ENCODE data around the gene LDLRAD3.

LDLRAD3 gene

DNA sequence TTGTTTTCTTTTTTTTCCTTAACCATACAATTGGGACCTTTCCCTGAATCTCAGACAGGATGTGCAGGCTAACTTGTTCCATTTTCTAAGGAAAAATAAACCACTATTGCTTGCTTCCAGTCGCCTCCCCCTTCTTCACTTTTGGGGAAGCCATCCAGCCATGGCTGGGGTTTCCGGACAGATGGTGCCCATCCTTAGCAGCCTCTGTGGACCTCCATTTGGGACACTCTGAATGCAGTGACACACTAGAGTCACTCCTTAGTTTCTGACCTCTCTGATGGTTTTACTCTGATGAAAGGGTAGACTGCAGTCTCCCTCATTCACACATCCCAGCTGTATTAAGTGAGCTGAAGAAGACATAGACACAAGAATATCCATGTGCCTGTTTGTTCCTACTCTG, 198.1 kb downstream of the LDLRAD3 start:
- DNase-seq: no peak

DNA sequence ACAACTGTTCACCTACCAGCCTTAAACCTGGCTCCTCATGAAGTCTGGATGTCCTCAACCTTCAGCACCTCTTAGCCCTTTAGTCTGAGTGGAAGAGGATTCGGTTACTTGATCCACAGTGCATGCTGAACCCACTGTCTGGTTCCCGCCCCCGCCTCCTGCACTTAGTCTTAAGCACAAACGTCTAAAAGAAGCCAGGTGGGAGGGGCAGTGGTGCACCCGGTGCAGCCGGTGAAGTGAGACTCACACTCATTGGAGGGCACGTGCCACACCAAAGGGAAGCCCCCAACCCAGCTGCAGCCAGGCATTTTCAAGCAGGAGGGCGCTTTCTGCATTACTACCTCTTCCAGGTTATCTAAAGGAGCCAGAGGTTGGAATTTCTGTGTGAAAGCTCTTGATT, 198.6 kb downstream of the LDLRAD3 start:
- DNase-seq: no peak

DNA sequence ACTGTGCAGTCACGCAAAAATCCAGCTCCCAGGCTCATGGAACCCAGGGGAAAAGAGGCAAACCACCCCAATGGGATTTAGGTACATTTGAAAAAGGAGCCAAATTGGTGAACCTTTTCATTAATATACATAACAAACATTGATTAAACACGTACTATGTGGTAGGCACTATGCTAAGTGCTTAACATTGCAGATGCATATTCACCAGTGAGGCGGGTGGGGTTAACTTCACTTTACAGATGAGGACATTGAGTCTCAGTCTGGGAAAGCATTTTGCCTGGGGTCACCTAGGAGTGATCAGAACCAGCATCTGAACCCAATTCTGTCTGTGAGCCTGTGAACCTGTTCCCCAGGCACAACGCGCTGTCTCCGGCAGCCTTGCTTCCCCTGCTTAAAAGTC, 199.0 kb downstream of the LDLRAD3 start:
- no peak for DNase-seq

DNA sequence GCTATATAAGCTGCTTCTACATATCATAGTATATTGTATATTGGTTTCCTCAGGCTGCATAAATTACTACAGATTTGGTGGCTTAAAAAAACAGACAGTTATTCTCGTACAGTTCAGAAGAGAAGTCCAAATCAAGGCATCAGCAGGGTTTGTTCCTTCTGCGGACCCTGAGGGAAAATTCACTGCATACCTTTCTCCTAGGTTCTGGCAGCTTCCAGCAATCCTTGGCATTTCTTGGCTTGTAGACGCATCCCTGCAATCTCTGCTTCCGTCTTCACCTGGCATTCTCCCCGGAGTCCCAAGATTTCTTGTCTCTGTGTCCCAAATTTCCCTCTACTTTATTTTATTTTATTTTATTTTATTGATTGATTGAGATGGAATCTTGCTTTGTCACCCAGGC, 202.6 kb downstream of the LDLRAD3 start:
- DNase-seq: no peak

DNA sequence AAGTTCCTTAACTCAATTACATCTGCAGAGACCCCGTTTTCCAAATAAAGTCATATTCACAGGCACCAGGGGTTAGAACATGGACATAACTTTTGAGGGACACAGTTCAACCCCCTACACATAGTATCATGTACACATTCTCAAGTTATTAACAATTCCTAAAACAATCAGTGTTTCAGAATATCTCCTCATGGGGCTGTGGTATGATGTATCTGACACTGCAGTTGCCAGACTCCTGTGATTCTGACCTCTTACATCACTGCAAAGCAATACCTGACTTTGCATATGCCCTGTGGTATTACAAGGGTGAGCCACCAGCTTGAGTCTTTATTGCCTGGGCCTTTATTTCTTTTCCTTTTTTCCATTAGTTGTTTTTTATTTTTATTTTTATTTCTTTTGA, 203.6 kb downstream of the LDLRAD3 start:
- no peak for DNase-seq

DNA sequence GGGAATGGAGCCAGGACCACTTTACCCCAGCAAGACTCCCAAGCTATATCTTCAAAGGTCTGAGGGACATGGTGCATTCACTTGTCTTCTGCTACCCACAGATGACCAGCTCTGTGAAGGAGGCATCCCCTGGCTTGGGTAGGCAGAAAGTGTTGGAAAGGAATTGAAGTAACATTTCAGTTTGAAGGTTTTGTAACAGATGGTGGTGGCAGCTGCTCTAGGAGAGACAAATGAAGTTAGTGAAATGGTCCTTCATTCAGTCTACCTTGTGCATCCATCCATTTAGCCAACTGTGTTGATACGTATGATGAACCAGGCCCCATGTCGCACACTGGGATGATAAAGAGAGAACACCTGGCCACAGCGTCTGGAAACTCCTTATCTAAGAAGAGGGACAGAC, 204.8 kb downstream of the LDLRAD3 start:
- no peak for DNase-seq

DNA sequence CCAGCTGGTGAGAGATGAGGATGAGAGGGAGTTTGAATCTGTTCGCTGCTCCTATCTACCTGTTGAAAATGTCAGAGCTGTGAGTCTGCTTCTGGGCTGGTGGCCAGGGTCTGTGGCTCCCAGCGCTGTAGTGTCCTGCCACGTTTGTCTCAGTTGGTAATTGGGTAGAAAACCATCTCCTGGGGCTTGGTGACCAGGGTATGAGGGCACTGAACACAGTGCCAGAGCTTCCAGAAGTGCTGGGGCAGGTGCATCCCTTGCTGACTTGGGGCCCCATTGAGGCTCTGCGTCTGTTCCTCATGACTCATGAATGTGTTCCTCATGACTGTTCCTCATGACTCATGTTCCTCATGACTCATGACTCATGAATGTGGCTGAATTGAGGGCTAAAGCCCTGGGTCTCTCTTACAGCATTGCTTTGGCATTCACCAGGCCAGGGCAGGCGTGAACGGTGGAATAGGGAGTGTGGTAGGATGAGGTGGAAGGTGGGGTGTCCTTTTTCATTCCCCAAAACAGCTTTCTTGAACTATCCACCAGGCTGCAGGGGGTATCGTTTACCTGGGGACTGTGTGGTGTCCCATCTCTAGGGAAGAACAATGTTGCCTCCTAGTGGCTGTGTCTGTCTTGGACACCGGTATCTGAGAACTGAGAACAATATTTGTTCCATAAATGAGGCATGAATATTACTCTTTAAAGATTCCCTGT, 205.8 kb downstream of the LDLRAD3 start:
- DNase-seq: peak; percentile 94

DNA sequence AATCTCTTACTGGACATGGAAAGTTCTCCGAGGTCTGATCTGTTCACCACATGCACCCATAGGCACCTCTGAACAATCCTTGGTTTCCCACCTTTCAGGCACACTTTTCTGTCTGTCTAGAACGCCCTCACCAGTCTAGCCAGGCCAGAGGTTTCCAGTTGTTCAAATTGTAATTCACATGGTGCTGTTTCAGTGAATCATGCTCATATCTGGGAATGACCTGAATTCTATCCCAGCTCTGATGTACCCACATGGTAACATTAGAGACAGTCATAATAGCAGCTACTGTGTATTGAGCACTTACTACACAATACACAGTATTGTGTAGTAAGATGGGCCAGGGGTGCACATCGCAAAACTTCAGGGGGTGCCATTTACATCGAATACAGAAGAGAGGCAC, 207.1 kb downstream of the LDLRAD3 start:
- DNase-seq: no peak

DNA sequence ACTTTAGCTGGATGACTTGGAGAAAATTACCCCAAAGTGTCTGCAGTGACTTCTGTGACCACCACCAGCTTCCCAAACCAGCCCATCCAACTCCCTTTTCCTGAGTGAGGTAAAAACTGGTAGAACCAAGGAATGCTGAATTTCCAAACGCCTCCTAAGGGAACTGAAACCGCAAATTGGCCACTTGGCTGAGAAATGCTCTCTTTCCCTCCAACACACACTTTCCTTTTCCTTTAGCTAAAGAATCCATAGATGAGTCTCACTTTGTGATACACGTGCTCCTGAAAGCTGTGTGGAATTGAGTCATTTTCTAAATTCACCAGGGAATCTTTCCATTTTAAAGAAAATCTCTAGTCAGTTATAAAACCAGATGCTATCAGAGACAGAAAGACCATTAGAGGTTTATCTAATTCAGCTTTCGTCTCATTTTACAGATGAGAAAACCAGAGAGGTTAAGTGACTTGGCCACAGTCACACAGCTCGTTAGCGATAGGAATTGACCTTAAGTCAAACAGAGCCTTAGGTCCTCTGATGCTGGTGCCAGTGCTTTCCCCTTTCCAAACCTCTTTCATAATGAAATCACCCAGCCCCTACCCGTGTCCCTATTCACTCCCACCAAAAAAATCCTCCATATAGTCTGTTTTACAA, 208.2 kb downstream of the LDLRAD3 start:
- DNase-seq: no peak

DNA sequence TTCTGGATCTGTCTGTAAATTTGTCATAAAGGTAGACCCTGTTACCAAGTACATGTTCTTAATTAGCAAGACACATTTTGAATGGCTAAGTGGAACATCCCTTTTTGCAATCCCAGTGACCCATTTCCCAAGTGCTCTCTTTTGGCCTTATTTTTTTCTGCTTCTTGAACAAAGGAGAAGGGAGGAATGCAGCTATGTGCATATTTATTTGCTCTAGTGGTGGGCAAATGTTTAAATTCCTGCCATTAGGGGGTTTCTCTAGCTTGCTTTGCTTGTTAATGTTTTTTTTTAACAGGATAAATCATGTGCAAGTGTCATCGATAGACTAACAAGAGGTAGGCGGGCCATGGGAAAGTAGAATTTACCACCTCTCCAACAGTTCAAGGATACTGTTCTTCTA, 209.7 kb downstream of the LDLRAD3 start:
- no peak for DNase-seq

DNA sequence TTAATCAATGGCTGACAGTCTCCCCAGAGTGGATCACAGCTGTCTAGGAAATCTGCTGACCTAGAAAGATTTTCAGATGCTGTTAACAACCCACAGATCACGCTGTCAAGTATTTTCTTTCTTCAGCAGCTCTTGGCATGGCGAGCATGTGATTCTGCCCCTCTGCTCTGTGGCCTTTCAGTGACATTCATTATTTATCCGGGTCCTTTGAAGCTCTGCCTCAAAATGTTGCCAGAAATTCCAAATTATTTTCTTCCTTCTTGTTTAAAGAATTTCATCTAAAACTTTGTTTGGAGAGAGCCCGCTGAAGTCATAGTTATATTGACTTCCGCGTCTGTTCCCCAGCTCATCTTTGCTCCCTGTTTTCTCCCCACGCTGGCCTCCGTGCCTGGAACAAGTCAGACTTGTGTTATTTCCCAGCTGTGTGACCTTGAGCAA, 211.3 kb downstream of the LDLRAD3 start:
- DNase-seq: no peak

DNA sequence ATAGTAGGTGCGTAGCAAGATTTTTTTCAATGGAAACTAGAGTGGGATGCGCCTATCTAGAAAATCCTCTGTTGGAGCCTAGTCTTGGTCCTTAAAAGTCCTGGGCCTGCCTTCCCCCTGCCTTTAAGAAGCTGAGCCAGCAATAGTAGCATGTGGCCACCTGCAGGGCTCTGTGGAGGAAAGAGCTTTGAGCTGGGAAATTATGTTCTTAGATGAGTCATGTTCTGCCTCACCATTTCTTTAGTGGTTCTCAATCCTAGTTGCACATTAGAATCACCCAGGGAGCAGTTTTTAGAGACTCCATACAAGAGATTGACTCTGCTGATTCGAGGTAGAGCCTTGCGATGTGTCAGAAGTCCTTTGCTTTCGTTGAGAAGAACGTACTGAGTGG, 211.9 kb downstream of the LDLRAD3 start:
- no peak for DNase-seq

DNA sequence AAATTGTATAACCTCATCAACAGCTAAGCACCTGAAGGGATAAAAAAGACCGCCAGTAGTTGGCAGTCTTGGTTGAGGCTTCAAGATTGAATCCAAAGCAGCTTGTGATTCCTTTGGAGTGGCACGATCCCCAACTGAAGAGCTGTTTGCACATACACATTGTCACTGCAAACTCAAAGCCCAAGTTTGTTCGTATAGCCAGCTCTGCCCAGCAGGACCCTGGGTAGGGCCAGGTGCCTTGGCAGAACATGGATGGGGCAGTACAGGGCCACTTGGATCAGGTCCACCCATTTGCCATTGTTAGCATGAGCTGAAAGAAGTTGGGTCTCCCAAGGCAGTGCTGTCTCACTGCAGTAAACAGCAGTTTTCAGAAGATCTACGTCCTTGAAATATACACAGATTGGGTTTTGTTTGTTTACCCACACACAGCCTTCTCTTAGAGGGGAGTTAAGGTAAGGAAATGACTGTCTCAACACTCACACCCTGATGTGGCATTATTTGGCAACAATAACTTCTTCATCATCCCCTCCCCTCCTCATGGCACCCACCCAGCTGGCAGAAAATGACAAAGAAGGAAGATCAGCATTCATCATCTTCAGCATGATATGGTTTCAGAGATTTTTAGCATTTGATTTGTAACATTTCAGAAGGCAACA, 212.4 kb downstream of the LDLRAD3 start:
- no peak for DNase-seq

DNA sequence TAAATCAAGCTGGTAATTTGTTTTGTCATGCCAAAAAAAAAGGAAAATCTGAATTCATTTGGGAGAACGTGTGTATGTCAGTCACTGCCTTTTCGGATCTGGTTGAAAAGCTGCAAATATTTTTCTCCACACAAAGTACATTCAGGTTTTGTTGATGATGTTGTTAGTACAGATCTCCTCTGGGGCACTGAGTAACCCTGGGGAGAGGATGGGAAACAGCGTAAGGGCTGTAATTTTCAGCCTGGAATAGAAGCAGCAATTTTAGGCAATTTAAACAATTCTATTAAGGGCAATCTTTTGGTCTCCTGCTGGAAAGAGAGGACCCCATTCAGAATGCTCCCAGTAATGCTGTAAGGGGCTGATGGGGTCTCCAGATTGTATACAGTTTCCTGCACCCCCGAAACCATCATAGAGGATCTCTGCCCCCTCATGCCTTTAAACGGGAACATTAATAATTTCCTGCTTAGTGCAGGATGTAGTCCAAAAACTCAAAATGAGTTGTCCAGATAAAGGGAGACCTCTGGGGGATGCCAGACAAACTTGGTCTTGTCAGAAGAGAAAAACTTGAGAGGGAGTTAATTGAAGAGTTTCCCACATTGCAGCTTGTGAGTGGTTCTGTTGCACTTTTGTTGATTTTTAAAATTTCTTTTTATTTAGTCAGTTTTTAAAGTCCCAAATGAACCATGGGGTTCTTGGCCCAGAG, 213.1 kb downstream of the LDLRAD3 start:
- no peak for DNase-seq

DNA sequence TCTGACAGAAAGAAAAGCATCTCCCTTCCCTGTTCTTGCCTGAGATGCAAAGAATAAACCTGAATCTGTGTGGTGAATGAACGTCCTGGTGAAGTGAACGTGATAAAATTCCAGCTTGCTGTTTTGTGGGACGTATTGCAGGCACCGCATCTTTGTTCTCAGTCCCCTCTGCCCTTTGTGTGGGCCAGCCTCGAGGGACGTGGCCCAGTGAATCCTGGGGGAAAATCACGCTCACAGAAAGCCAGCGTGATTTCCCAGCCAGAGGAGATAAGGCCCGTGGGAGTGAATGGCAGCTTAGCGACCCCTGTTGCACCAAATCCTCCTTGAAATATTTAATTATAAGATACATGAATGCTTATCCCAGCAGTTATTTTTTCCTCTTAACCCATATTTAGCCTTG, 216.2 kb downstream of the LDLRAD3 start:
- no peak for DNase-seq

DNA sequence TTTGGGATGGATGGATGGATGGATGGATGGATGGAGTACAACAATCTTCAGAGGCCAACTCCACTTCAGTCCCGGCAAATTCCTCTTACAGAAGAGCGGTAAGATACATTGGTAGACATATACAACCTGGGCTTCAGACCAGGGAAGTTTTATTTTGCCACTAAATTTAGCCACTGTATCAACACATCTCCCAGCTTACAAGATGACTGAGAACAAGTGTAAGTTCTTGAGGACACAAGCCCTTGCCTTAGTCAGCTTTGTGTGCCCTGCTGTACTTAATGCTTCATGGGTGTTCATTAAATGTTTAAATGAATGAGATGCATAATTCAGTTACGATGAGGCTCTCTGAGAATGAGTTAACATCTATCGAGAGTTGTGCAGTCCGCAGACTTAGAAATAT, 217.7 kb downstream of the LDLRAD3 start:
- no peak for DNase-seq

DNA sequence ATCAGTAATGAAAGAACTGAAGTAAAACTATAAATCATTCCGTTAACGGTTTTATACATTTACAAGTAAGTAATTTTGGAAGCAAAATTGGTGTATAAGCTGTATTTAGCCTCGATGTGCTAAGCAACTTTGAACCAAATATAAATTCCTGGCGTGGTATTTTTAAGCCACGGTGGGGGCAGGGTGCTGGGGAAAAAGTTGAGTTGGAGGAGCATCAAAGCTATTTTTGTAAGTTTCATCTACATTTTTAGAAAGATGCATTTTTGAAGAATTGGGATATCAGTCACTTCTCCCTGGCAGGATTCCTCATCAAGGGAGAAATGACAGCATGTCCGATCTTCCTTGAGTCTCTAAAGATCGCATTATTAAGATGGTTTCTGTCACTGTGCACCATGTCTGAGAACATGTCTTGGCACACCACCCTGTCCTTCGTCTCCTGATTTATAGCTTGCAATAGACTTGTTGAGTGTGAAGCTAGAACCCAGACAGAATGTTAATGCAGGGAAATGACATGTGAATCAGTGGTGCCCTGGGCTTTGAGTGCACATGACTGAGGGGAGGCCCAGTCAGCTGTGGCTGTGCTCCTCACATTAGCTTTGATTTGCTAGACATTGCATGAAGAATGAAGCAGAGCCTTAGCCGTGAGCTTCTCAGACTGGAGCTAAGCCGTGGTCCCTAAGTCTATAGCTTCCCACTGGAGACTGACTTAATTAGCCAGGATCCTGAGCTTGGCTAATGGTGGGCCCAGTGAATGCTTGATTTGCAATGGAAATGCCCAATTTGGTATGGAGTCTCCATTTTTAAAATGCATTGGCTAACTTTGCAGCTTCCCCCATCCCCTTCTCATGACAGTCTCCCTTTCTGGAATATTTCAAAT, 218.4 kb downstream of the LDLRAD3 start:
- DNase-seq: no peak

DNA sequence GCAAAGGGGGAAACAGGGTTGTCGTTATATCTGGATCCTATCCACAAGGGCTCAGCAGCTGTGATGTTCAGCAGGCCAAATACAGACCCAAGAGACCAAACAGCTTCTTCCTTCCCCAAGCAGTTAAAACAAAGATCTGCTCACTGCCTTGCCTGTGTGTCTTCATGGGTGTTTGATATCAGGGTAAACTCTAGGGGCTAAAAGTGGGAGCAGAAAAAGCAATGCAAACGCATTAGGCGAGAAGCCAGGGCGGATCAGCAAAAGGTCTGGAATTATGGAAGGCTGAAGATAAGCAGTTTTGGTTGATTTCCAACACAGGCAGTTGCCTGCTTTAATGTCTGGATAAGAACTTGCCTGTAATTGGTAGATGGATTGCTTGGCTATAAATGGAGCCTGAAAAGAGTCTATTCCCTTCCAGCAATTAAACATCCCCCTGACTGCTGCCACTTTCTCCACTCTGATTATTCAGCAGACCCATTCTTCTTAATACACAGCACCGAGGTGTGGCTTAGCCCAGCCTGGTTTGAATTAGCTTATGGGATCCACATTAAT, 219.1 kb downstream of the LDLRAD3 start:
- peak; percentile 82 for DNase-seq

DNA sequence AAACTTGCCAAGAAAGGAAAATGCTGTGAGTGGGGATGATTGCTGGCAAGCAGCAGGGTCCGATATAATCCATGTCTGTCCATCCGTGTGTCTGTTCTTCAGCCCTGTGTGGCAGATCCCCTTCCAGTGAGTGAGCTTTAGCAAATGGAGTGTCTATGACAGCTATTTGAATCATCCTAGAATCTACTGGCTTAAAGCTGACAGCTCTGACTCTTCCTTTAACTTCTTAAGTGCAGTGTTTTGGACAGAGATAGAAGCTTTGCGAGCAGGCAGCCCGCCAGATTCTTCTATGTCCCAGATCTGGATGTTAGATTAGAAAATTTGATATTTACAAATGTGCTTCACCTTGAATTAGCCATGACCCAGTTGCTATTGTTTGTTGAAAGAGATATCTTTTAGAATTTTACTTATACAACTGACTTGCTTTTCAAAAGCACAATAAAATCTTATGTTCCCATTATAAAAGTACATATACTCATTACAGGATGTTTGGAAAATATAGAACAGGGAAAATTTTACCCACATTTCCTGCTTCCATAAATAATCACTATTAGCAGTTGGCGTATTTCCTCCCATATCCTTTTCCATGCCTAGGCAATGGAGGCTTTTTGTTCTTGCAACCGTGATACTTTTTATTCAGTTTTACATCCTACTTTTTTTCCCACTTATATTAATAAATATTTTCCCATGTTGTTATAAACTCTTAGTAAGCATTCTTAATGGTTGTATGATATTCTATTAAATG, 220.8 kb downstream of the LDLRAD3 start:
- no peak for DNase-seq

DNA sequence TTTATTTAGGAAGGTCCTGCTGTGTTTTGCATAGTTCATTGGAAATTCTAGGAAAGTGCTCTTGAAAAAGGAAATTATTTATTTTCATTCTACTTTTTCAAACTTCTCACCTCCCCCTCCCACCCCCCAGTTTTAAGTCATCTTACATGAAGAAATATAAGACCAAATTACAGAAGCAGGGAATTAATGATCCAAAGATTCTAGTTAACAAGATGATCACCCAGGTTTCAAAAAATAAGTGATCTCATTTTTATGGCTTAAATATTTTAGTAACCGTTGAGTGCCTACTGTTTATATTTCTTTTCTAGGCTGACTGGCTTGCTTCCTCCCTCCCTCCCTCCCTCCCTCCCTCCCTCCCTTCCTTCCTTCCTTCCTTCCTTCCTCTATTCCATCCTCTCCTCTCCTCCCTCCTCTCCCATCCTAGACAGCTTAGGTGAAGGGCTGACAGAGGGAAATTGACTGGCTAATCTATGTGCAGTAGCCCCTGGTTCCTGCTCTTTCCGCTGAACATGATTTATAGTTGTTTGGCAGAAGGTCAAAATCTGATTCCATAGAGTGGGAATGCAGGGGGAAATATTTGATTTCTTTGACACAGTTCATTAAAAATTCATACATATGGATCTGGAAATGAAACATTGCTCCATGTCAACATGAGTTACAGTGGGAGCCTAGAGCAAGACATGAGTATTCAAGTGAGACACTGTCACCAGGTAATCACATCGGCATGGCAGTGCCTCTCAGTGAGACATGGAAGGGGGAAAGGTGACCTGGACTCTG, 221.9 kb downstream of the LDLRAD3 start:
- DNase-seq: no peak

DNA sequence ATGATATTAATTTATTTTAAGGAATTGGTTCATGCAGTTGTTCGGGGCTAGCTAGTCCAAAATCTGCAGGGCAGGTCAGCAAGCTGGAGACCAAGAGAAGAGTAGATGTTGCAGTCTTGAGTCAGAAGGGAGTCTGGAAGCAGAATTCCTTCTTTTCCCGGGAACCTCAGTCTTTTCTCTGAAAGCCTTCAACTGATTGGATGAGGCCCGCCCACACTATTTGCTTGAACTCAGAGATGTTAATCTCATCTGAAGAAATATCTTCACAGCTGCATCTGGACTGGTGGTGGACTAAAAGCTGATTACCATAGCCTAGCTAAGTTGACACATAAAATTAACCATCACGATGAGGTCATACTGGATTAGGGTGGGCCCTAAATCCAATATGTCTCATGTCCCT, 223.2 kb downstream of the LDLRAD3 start:
- no peak for DNase-seq

Data from hematopoietic multipotent progenitor cell treated with erythropoietin and hydrocortisone succinate and interleukin-3 and kit ligand, for 8 days (in vitro differentiated cells).